ENCODE data around the gene CDADC1.

- no peak for TF ChIP-seq CTCF (IDR thresholded peaks at IDR 0.05; ENCODE audit: poor library complexity, severe bottlenecking)
- no peak for TF ChIP-seq REST (IDR thresholded peaks at IDR 0.05; ENCODE audit: borderline replicate concordance)
- no peak for TF ChIP-seq EZH2 (IDR thresholded peaks at IDR 0.05; ENCODE audit: borderline replicate concordance, insufficient read depth, low read length, poor library complexity, severe bottlenecking)
- TF ChIP-seq TAF1 (IDR thresholded peaks at IDR 0.05; ENCODE audit: low read depth), result no peak
Observed at GRCh38 chr13:49241296-49241695, 6.4 kb upstream of the CDADC1 start.

All from neural cell (in vitro differentiated cells).